GM12891 (cell line): Measurements from ENCODE around the gene IRX3.

Experiments used
- DNase-seq: peaks from one replicate; pipeline ENCODE4 v3.0.0; 2011; ENCODE audit warnings: low spot score; ENCODE audit not compliant: insufficient read length
- FAIRE-seq: peaks from 2 replicates; lab custom pipeline; 2011; peaks lifted over from hg19 to GRCh38; lab: Jason Lieb, UNC
- PAX5 ChIP-seq: IDR thresholded peaks from 2 replicates; pipeline ENCODE4 v1.6.1; 2011; ENCODE audit warnings: low read length, moderate library complexity, mild to moderate bottlenecking; ENCODE audit not compliant: insufficient read depth, severe bottlenecking
- POLR2A ChIP-seq: IDR thresholded peaks from 2 replicates; pipeline ENCODE4 v1.6.1; 2011; ENCODE audit warnings: low read depth, low read length, control low read depth
- POLR2AphosphoS5 ChIP-seq: IDR thresholded peaks from 2 replicates; pipeline ENCODE4 v1.6.1; 2011; ENCODE audit warnings: low read depth, low read length, control low read depth
- POU2F2 ChIP-seq: IDR thresholded peaks from 2 replicates; pipeline ENCODE4 v1.6.1; 2011; ENCODE audit warnings: low read depth, mild to moderate bottlenecking, control low read depth, low read length, moderate library complexity
- SPI1 ChIP-seq: IDR thresholded peaks from 2 replicates; pipeline ENCODE4 v1.6.1; 2011; ENCODE audit warnings: low read depth, low read length, control low read depth
- TAF1 ChIP-seq: IDR thresholded peaks from 2 replicates; pipeline ENCODE4 v1.6.1; 2011; ENCODE audit warnings: low read depth, low read length, control low read depth

The IRX3 gene

DNA sequence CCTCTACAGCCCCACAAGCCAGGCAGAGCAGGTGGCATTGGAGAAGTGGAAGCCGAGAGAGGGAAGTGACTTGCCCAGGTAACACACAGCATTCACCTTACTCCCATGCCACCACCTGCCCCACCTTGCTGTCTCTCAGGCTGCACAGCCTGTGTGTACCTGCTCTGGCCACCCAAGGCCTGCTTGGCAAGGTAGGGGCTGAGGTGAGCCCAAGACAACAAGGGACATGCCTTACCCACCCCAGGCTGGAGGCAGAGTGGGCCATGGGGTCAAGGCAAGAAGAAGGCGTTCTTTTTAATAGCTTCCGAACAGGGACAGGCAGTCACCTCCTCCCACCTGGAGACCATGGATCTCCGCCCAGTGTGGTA, 40.1 kb downstream of the IRX3 start:
- TF ChIP-seq SPI1 (no peak), TAF1 (no peak), POLR2AphosphoS5 (no peak), POLR2A (no peak), POU2F2 (no peak), PAX5 (no peak)
- FAIRE-seq (no peak), DNase-seq (no peak)

DNA sequence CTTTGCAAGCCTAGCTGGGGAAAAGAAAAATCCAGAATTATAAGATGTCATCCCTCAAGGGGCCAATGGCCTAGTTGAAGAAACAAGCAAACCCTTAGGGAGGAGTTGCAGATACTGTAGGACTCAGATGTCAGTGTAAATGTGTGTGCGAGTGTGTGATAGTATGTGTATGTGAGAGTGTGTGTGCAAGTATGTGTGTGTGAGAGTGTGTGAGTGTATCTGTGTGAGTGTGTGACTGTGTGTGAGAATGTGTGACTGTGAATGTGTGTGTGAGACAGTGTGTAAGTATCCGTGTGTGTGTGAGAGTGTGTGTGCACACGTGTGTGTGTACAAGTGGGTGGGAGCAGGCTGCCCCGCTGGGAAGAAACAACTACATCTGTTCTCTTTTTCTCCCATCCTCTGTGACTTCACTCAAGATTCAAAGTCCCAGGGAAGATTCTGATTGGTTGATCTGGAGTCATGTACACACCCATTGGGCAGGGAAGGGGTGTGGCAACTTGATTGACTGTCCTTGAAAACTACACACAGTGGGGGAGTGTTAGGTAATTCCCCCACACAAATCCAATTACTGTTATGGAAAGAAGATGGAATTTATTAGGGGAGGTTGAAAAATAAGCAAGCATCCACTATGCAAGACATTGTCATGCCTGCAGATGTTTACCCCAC, 40.7 kb downstream of the IRX3 start:
- DNase-seq (no peak), FAIRE-seq (no peak)
- TF ChIP-seq TAF1 = no peak
- TF ChIP-seq POLR2AphosphoS5 = no peak
- no peak for TF ChIP-seq POLR2A
- TF ChIP-seq SPI1 = no peak
- TF ChIP-seq PAX5 = no peak
- no peak for TF ChIP-seq POU2F2

DNA sequence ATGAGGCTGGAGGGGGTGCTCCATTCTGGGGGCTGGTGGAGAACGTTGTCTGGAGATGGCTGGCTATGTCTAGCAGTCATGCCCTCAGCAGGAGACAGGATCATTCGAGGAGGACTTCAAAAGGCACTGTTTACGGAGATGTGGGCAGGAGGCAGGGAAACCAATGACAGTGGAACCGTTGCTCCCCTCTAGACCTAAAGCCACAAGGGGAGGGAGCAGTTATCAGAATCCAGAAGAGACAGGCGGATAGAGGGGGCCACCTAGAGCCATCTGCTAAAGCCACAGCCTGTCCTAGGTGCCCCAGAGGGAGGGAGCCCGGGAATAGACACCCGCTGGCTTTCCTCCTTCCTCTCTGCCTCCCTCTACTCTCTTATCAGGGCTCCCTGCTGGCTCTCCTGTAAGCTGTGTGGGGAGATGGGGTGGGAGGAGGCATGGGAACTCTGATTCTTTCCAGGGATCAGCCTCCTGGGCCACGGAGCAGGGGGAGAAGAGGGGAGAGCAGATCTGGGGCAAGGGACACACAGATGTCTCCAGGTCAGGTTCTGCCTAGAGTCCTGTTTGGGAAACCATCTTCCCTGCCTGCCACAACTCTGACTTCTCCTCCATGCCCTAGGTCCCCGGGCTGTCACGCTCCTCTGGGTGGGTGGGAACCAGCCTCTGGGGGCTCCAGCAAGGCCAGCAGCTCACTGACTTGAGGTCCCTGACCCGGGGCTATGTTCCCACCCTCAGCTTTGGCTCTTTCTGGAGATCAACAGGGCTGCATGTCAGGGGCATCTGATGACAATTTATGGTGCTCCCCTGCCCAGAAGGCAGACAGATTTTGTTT, 42.3 kb downstream of the IRX3 start:
- no peak for TF ChIP-seq POLR2A
- TF ChIP-seq PAX5 = no peak
- TF ChIP-seq TAF1 = no peak
- TF ChIP-seq SPI1 = no peak
- TF ChIP-seq POLR2AphosphoS5 = no peak
- TF ChIP-seq POU2F2 = no peak
- DNase-seq (no peak), FAIRE-seq (no peak)

DNA sequence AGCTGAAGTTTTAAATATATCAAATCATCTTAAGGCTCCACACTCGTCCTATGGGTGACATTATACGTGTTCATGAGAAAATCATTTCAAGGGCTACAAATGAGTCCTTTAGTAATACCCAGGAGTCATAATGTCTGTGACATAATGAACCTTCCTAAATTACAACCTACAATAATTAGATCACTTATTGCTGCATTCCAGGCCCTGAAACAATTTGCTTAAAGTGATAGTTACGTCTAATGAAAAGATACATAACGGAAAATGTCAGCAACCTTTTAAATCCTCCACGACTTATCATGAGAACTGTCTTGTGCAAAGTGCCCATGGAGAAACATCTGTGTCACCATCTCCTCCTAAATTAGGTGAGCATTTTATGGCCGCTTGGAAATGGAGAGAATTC, 43.4 kb downstream of the IRX3 start:
- TF ChIP-seq POLR2AphosphoS5 (no peak), POLR2A (no peak)
- FAIRE-seq (no peak), DNase-seq (no peak)

DNA sequence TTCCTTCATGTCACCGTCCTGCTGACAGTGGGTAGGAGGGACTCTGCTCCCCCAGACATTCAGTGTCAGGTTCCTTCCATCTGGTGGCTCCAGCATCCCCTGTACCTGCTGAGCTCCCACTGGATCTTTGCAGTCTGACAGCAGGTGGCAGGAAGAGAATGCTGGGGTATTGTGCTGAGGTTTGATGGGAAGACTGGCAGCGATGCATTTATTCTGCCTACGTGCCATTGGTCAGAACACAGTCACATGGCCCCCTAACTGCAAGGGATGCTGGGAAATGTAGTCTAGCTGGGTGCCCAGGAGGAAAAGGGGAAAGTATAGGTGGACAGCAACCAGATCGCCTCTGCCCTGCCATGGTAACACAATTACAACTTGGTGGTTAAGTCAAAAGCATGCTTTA, 44.4 kb downstream of the IRX3 start:
- no peak for TF ChIP-seq POLR2A
- no peak for TF ChIP-seq SPI1
- no peak for TF ChIP-seq POLR2AphosphoS5
- FAIRE-seq = no peak
- no peak for DNase-seq

DNA sequence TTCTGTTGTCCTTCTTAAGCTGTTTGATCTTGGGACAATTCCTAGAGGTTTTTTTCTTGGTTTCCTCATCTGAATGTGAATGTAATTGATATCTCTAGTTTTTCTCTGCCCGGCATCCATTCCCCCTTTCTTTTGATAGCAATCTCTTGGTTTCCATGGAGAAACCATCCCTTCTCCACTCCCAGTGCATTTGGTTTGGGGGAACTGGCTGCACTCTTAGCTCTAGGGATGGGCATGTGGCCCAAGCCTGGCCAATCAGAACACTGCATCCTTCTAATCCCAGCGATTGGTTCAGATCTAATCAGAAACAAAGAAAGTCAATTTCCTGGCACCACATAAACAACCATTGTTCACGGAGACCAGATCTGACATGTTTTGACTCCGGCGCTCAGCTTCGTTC, 45.1 kb downstream of the IRX3 start:
- FAIRE-seq (no peak), DNase-seq (no peak)
- TF ChIP-seq POU2F2 (no peak), SPI1 (no peak), PAX5 (no peak), POLR2A (no peak), TAF1 (no peak), POLR2AphosphoS5 (no peak)

DNA sequence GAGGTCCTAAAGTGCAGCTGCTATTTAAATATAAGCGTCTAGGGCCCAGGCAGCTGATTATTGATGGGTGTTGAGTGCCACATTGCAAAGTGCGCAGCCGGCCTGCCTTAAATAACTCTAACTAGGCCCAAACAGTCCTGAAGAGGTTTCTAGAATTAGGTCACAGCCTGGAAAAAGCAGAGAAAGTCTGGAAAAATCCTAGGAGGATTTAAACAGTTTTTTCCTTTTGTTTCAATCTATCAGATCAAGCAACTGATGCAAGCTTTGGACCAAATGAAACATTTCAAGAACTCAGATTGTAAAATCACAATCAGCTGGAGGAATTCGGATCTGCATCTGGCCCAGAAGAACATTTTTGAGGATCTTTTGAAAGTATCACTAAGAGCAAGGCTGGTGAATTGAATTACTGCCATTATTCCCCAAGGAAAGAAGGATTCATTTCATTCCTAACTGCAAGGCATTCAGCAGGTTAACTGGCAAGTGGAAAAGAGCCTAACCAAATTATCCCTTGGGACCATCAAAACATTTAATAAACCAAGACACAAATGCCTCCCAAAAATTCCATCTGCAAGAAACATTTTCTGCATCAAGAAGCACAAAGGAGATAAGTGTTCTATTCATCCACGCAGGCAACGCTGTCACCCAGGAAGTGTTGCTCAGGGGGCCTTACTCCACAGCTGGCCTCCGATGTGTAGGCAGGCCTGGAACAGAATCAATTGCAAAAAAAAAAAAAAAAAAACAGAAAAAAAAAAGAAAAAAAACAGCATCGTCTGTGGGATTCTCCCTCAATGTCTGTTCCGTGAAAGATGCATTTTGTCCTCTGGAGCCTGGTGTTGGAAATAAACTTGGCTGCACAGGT, 46.1 kb downstream of the IRX3 start:
- no peak for FAIRE-seq
- no peak for DNase-seq
- TF ChIP-seq POU2F2 (no peak), POLR2AphosphoS5 (no peak), POLR2A (no peak), TAF1 (no peak), PAX5 (no peak), SPI1 (no peak)

DNA sequence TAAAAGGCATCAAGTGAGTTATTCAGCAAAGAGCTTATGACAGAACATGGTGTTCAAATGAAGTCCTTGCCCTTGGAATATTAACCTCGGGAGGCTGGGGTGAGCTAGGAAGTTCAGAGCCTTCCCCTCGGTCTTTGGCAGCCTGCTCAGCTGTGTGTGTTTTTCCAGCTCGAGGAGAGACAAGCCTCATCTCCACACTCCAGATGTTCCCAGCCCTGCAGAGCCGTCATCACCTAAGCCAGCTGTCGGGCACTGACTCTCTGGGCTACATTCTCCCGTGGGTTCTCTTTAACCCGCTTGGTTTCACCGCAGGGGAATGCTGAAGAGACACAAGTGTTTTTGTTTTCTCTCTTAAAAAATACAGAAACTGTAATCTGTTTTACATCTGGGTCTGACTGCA, 47.1 kb downstream of the IRX3 start:
- no peak for DNase-seq
- no peak for FAIRE-seq
- no peak for TF ChIP-seq POU2F2
- TF ChIP-seq PAX5 = no peak
- no peak for TF ChIP-seq POLR2AphosphoS5
- TF ChIP-seq TAF1 = no peak
- no peak for TF ChIP-seq POLR2A
- TF ChIP-seq SPI1 = no peak

DNA sequence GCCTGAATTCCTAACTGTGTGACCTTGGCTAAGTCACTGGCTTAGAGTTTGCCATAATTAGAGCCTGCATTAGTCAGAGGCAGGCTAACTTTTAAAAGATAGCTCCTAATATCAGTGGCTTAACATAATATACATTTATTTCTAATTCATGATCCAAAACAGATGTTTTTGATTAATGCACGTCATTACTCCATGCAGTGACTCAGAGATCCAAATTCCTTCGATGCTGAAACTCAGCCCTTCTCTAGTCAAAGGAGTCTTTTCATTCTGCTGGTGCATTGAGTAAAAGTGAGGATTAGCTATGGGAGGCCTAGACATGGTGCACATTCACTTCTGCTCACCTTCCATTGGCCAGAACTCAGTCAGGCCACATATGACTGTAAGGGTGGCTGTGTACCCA, 49.8 kb downstream of the IRX3 start:
- DNase-seq (no peak), FAIRE-seq (no peak)
- TF ChIP-seq SPI1 (no peak), POLR2AphosphoS5 (no peak), TAF1 (no peak), POU2F2 (no peak), PAX5 (no peak), POLR2A (no peak)

DNA sequence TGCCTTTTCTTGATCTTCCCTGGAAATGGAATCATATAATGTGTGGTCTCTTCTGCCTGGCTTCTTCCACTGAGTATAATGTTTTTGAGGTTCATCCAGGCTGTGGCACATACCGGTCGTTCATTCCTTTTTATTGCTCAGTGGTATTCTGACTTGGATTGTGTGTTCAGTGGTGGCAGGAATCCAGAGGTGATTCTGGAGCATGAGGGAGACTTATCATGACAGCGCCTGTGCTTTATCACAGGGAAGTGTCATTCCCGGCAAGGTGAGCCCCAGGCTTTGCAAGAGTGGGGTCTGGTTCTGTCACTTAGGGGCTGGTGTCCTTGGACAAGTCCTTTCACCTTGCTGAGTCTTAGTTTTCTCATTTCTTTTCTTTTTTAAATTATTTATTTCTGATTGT, 53.0 kb downstream of the IRX3 start:
- TF ChIP-seq TAF1 (no peak), POLR2AphosphoS5 (no peak), POLR2A (no peak), PAX5 (no peak), SPI1 (no peak), POU2F2 (no peak)
- DNase-seq = no peak
- no peak for FAIRE-seq
